IMR-90 (cell line): ENCODE results near the gene CPNE2. TPM values are rescaled to one million over a fixed set of nuclear protein-coding genes. Genes with fewer than 3 reads are reported as not detected.

Experiments used
- ATAC-seq: fragments of 200-7000 bp; cut with Tn5 transposase; 2 replicates; pipeline ENCODE4 v1.9.1; 2020; ENCODE audit warnings: low read depth, mild to moderate bottlenecking, moderate library complexity
- BruUV-seq: library from RNA; stranded (reverse); fragments of 400-500 nt; replicated peaks from 2 replicates; lab custom pipeline; 2021; lab: Mats Ljungman, UMichigan
- CTCF ChIA-PET: fragments of 300-600 bp; formaldehyde crosslinking; extraction: SDS; loops from one replicate; lab custom pipeline; 2021; ENCODE audit warnings: antibody characterized with exemption; lab: Yijun Ruan, JAX
- POLR2A ChIA-PET: fragments of 300-600 bp; sonication (Branson Sonifier 250); formaldehyde crosslinking; loops from one replicate; lab custom pipeline; 2022; ENCODE audit warnings: antibody characterized with exemption; ENCODE audit not compliant: unreplicated experiment; lab: Charles Lee
- DNase-seq: peaks from one replicate; pipeline ENCODE4 v3.0.0; 2013
- H2AFZ ChIP-seq: replicated peaks from 2 replicates; pipeline ENCODE3; 2013; ENCODE audit warnings: low read length, mild to moderate bottlenecking; ENCODE audit not compliant: poor library complexity
- H2AK5ac ChIP-seq: 2 replicates; pipeline ENCODE4 v1.6.1; 2013; ENCODE audit warnings: low read depth, low read length, inconsistent platforms
- H2AK9ac ChIP-seq: replicated peaks from 2 replicates; pipeline ENCODE3; 2013; ENCODE audit warnings: mild to moderate bottlenecking, low read depth, low read length, moderate library complexity; ENCODE audit not compliant: poor library complexity
- H2BK120ac ChIP-seq: 2 replicates; pipeline ENCODE4 v1.6.1; 2013; ENCODE audit warnings: low read depth, low read length, inconsistent platforms
- H2BK15ac ChIP-seq: 3 replicates; pipeline ENCODE4 v1.6.1; 2013; ENCODE audit warnings: low read depth, low read length, inconsistent platforms
- H2BK20ac ChIP-seq: 2 replicates; pipeline ENCODE4 v1.6.1; 2013; ENCODE audit warnings: low read depth, mild to moderate bottlenecking, inconsistent platforms, low read length, moderate library complexity
- H2BK5ac ChIP-seq: 2 replicates; pipeline ENCODE4 v1.6.1; 2013; ENCODE audit warnings: mild to moderate bottlenecking, low read depth, low read length, inconsistent platforms; ENCODE audit not compliant: poor library complexity, severe bottlenecking
- H3K14ac ChIP-seq: replicated peaks from 2 replicates; pipeline ENCODE4 v1.6.1; 2013; ENCODE audit warnings: low read depth, low read length, inconsistent platforms
- H3K18ac ChIP-seq: 2 replicates; pipeline ENCODE4 v1.6.1; 2013; ENCODE audit warnings: low read depth, low read length, control low read depth
- H3K23ac ChIP-seq: 2 replicates; pipeline ENCODE4 v1.6.1; 2013; ENCODE audit warnings: low read depth, low read length, inconsistent platforms
- H3K27ac ChIP-seq: 2 replicates; pipeline ENCODE4 v1.5.1; 2013; ENCODE audit warnings: mild to moderate bottlenecking, control low read depth, low read length; ENCODE audit not compliant: insufficient read depth
- H3K27me3 ChIP-seq: 2 replicates; pipeline ENCODE4 v1.6.1; 2013; ENCODE audit warnings: low read length; ENCODE audit not compliant: control insufficient read depth, insufficient read depth
- H3K36me3 ChIP-seq: 2 replicates; pipeline ENCODE4 v1.6.1; 2013; ENCODE audit warnings: low read length, mixed read lengths; ENCODE audit not compliant: control insufficient read depth, insufficient read depth
- H3K4ac ChIP-seq: 2 replicates; pipeline ENCODE4 v1.6.1; 2013; ENCODE audit warnings: low read depth, low read length, inconsistent platforms
- H3K4me1 ChIP-seq: 2 replicates; pipeline ENCODE4 v1.6.1; 2013; ENCODE audit warnings: low read length, mixed read lengths; ENCODE audit not compliant: control insufficient read depth, insufficient read depth
- H3K4me2 ChIP-seq: 2 replicates; pipeline ENCODE4 v1.6.1; 2013; ENCODE audit warnings: low read depth, mild to moderate bottlenecking, control low read depth, low read length, moderate library complexity
- H3K4me3 ChIP-seq: 2 replicates; pipeline ENCODE4 v1.5.1; 2013; ENCODE audit warnings: low read depth, mild to moderate bottlenecking, control low read depth, low read length, moderate library complexity; ENCODE audit not compliant: insufficient read depth
- H3K56ac ChIP-seq: 2 replicates; pipeline ENCODE4 v1.6.1; 2013; ENCODE audit warnings: low read length, inconsistent platforms; ENCODE audit not compliant: insufficient read depth; ENCODE audit errors: extremely low read depth
- H3K79me1 ChIP-seq, 2 experiments: 2 replicates each; pipeline ENCODE4 v1.6.1; 2013; ENCODE audit warnings: low read length in 2 of 2, inconsistent platforms in 1 of 2, low read depth in 1 of 2
- H3K9ac ChIP-seq: 2 replicates; pipeline ENCODE4 v1.6.1; 2013; ENCODE audit warnings: low read depth, low read length, control low read depth
- H3K9me1 ChIP-seq: 2 replicates; pipeline ENCODE4 v1.6.1; 2013; ENCODE audit warnings: low read length, inconsistent platforms; ENCODE audit not compliant: insufficient read depth
- H3K9me3 ChIP-seq: 2 replicates; pipeline ENCODE4 v1.6.1; 2013; ENCODE audit warnings: low read length; ENCODE audit not compliant: control insufficient read depth, insufficient read depth
- H4K20me1 ChIP-seq: 2 replicates; pipeline ENCODE4 v1.6.1; 2013; ENCODE audit warnings: low read length, inconsistent platforms; ENCODE audit not compliant: insufficient read depth
- H4K5ac ChIP-seq: 2 replicates; pipeline ENCODE4 v1.6.1; 2013; ENCODE audit warnings: mild to moderate bottlenecking, low read depth, low read length, control low read depth
- H4K8ac ChIP-seq, 2 experiments: 2 replicates each; pipeline ENCODE4 v1.6.1; 2013; ENCODE audit warnings: low read depth in 2 of 2, low read length in 2 of 2, control low read depth in 1 of 2, inconsistent platforms in 1 of 2
- H4K91ac ChIP-seq: 2 replicates; pipeline ENCODE4 v1.6.1; 2013; ENCODE audit warnings: low read depth, low read length, inconsistent platforms; ENCODE audit not compliant: insufficient read depth
- BHLHE40 ChIP-seq: fragments of 150-350 bp; IDR thresholded peaks from 2 replicates; pipeline ENCODE4 v1.6.1; 2016; ENCODE audit warnings: mild to moderate bottlenecking, low read depth, low read length
- CEBPB ChIP-seq: IDR thresholded peaks from 2 replicates; pipeline ENCODE4 v1.6.1; 2012; ENCODE audit warnings: low read depth, low read length, improper control_type of control experiment
- CHD1 ChIP-seq: IDR thresholded peaks from 2 replicates; pipeline ENCODE4 v1.6.1; 2012; ENCODE audit warnings: low read depth, low read length, improper control_type of control experiment
- FOS ChIP-seq: fragments of 150-350 bp; IDR thresholded peaks from 2 replicates; pipeline ENCODE4 v1.6.1; 2016; ENCODE audit warnings: low read depth, low read length
- MAFK ChIP-seq: IDR thresholded peaks from 2 replicates; pipeline ENCODE4 v1.6.1; 2012; ENCODE audit warnings: low read depth, low read length, improper control_type of control experiment
- MAZ ChIP-seq: IDR thresholded peaks from 2 replicates; pipeline ENCODE4 v1.6.1; 2012; ENCODE audit warnings: low read depth, mild to moderate bottlenecking, low read length, improper control_type of control experiment, moderate library complexity, borderline replicate concordance
- MXI1 ChIP-seq: IDR thresholded peaks from 2 replicates; pipeline ENCODE4 v1.6.1; 2012; ENCODE audit warnings: low read depth, mild to moderate bottlenecking, low read length, moderate library complexity, borderline replicate concordance
- NFE2L2 ChIP-seq: fragments of 150-350 bp; IDR thresholded peaks from 2 replicates; pipeline ENCODE4 v1.6.1; 2016; ENCODE audit warnings: low read depth, mild to moderate bottlenecking, low read length
- POLR2A ChIP-seq: IDR thresholded peaks from 2 replicates; pipeline ENCODE4 v1.6.1; 2012; ENCODE audit warnings: mild to moderate bottlenecking, low read depth, low read length
- RAD21 ChIP-seq: IDR thresholded peaks from 2 replicates; pipeline ENCODE4 v1.6.1; 2012; ENCODE audit warnings: low read length, improper control_type of control experiment
- RCOR1 ChIP-seq: IDR thresholded peaks from 2 replicates; pipeline ENCODE4 v1.6.1; 2012; ENCODE audit warnings: mild to moderate bottlenecking, low read length, improper control_type of control experiment; ENCODE audit not compliant: insufficient replicate concordance
- RFX5 ChIP-seq: IDR thresholded peaks from 2 replicates; pipeline ENCODE4 v1.8.0; 2012; ENCODE audit warnings: low read depth, mild to moderate bottlenecking, low read length, moderate library complexity
- SMC3 ChIP-seq: fragments of 150-350 bp; IDR thresholded peaks from 2 replicates; pipeline ENCODE4 v1.6.1; 2016; ENCODE audit warnings: low read depth, mild to moderate bottlenecking, antibody characterized with exemption, low read length, moderate library complexity
- WGBS, 2 experiments: methylation state at CpG; one replicate each; pipeline versions ENCODE4 v1.1.5 to v1.1.7; 2013; ENCODE audit warnings: missing lambda C conversion rate in 2 of 2; ENCODE audit not compliant: insufficient read length in 1 of 2; ENCODE audit errors: extremely low coverage in 2 of 2; 5-methylcytosine and 5-hydroxymethylcytosine counted together
- dilution Hi-C: fragments of 300-500 bp; cut with HindIII; formaldehyde crosslinking; loops from one replicate; pipeline ENCODE4 v1.14.3; 2018; ENCODE audit warnings: low sequenced_read_pairs; ENCODE audit not compliant: unreplicated experiment
- in situ Hi-C: fragments of 300-500 bp; cut with MboI; formaldehyde crosslinking; loops from 3 replicates; pipeline ENCODE4 v1.14.3; 2019; ENCODE audit warnings: low sequenced_read_pairs, inconsistent platforms, mixed read lengths
- intact Hi-C: fragments of 100-400 bp; cut with micrococcal nuclease; formaldehyde crosslinking; loops from 2 replicates; pipeline ENCODE4 v1.10.0; 2022
- polyA plus RNA-seq, 3 experiments: library from polyadenylated mRNA; depleted of rRNA; stranded (reverse); fragments of >200 nt; gene quantifications; 2 replicates each; pipeline ENCODE4 v1.2.3, GENCODE V29; 2012; ENCODE audit warnings: low replicate concordance in 1 of 3
- total RNA-seq: library from RNA; depleted of rRNA; stranded (reverse); fragments of >200 nt; gene quantifications from 2 replicates; pipeline ENCODE4 v1.2.3, GENCODE V29; 2012
- TF ChIP-seq, protein P1 (sequence below): fragments of 150-350 bp; IDR thresholded peaks from 2 replicates; pipeline ENCODE4 v1.6.1; 2016; ENCODE audit warnings: low read depth, mild to moderate bottlenecking, low read length, moderate library complexity, borderline replicate concordance
- TF ChIP-seq, protein P2 (sequence below): conservative IDR thresholded peaks from 2 replicates; pipeline ENCODE4 v1.5.1; 2012; ENCODE audit warnings: mild to moderate bottlenecking, low read depth, low read length, improper control_type of control experiment
- TF ChIP-seq, protein P3 (sequence below): fragments of 150-350 bp; IDR thresholded peaks from 2 replicates; pipeline ENCODE4 v1.6.1; 2017; ENCODE audit warnings: mild to moderate bottlenecking, antibody characterized with exemption, low read length, low read depth

The CPNE2 gene
- total and polyA plus RNA-seq, 2 of the 4 experiments (the other 2 are of a cell fraction) = 15.4 to 48.0 TPM

DNA sequence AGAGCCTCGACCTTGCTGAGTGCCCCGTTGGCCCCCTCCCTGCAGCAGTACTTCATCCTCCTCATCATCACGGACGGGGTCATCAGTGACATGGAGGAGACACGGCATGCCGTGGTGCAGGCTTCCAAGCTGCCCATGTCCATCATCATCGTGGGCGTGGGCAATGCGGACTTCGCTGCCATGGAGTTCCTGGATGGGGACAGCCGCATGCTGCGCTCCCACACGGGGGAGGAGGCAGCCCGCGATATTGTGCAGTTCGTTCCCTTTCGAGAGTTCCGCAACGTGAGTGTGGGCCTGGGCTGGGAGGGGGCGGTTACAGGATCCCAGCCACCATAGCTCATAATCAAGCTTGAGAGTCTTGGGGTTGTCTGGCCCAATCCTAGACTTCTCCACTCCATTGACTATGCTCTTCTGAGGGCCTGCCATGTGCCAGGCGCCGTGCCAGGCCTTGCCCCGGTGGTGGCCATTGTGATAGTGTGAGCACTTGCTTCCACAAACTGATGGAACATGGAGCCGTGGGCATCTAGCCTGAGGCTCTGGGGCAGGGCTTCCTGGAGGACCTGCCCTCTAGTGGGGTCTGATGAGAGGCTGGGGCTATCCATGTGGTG lies 53.8 kb downstream of the CPNE2 start:
- no peak overlapping the region for H3K18ac ChIP-seq
- TF ChIP-seq, protein P1, sequence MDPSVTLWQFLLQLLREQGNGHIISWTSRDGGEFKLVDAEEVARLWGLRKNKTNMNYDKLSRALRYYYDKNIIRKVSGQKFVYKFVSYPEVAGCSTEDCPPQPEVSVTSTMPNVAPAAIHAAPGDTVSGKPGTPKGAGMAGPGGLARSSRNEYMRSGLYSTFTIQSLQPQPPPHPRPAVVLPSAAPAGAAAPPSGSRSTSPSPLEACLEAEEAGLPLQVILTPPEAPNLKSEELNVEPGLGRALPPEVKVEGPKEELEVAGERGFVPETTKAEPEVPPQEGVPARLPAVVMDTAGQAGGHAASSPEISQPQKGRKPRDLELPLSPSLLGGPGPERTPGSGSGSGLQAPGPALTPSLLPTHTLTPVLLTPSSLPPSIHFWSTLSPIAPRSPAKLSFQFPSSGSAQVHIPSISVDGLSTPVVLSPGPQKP = no peak
- no peak for TF ChIP-seq SMC3
- TF ChIP-seq MAFK = no peak
- TF ChIP-seq RFX5 = no peak
- no peak for TF ChIP-seq BHLHE40
- TF ChIP-seq RAD21 = no peak
- no peak for TF ChIP-seq POLR2A
- TF ChIP-seq CHD1 = no peak
- TF ChIP-seq RCOR1 = no peak
- TF ChIP-seq CEBPB = no peak
- TF ChIP-seq, protein P2, sequence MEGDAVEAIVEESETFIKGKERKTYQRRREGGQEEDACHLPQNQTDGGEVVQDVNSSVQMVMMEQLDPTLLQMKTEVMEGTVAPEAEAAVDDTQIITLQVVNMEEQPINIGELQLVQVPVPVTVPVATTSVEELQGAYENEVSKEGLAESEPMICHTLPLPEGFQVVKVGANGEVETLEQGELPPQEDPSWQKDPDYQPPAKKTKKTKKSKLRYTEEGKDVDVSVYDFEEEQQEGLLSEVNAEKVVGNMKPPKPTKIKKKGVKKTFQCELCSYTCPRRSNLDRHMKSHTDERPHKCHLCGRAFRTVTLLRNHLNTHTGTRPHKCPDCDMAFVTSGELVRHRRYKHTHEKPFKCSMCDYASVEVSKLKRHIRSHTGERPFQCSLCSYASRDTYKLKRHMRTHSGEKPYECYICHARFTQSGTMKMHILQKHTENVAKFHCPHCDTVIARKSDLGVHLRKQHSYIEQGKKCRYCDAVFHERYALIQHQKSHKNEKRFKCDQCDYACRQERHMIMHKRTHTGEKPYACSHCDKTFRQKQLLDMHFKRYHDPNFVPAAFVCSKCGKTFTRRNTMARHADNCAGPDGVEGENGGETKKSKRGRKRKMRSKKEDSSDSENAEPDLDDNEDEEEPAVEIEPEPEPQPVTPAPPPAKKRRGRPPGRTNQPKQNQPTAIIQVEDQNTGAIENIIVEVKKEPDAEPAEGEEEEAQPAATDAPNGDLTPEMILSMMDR = no peak
- TF ChIP-seq MXI1 = no peak
- TF ChIP-seq FOS = no peak
- no peak for TF ChIP-seq NFE2L2
- no peak for TF ChIP-seq MAZ
- TF ChIP-seq, protein P3, sequence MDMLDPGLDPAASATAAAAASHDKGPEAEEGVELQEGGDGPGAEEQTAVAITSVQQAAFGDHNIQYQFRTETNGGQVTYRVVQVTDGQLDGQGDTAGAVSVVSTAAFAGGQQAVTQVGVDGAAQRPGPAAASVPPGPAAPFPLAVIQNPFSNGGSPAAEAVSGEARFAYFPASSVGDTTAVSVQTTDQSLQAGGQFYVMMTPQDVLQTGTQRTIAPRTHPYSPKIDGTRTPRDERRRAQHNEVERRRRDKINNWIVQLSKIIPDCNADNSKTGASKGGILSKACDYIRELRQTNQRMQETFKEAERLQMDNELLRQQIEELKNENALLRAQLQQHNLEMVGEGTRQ = no peak
- no peaks in the 10 kb centered on the region; the same call in 1 of the 2 replicates for H4K20me1 ChIP-seq
- BruUV-seq = no TSS peak
- in situ Hi-C loops (no loop called here), intact Hi-C loops (no loop called here), dilution Hi-C loops (no loop called here)
- H2BK20ac ChIP-seq = no peak overlapping the region
- no peak overlapping the region for H3K56ac ChIP-seq
- H4K91ac ChIP-seq = no peak overlapping the region
- no peaks in the 10 kb centered on the region for H3K79me1 ChIP-seq
- H3K4ac ChIP-seq = no peak overlapping the region
- WGBS, 2 experiments = no CpG with 5 or more reads among the region's 24 CpGs
- ATAC-seq (no peak), DNase-seq (no peak)
- H4K8ac ChIP-seq = no peak overlapping the region
- no peak overlapping the region for H2BK120ac ChIP-seq
- peak overlapping the region; percentile 33 for H2AK9ac ChIP-seq
- no peak overlapping the region for H3K4me3 ChIP-seq
- no peak overlapping the region for H3K14ac ChIP-seq
- no peak overlapping the region for H3K4me2 ChIP-seq
- no peak overlapping the region for H2AK5ac ChIP-seq
- H3K27me3 ChIP-seq = no peaks in the 10 kb centered on the region
- CTCF ChIA-PET = no interaction called here
- no peak overlapping the region for H4K5ac ChIP-seq
- H3K23ac ChIP-seq = no peak overlapping the region
- peak overlapping the region; percentile 23 for H2AFZ ChIP-seq
- no peak overlapping the region for H3K9ac ChIP-seq
- peaks cover 26% of the 10 kb centered on the region for H3K9me1 ChIP-seq
- H2BK5ac ChIP-seq = no peak overlapping the region
- no peak overlapping the region for H2BK15ac ChIP-seq
- POLR2A ChIA-PET = no interaction called here
- peaks cover 6% of the 10 kb centered on the region; the same call in 1 of the 2 replicates for H3K4me1 ChIP-seq
- no peak overlapping the region for H3K27ac ChIP-seq
- H3K9me3 ChIP-seq = no peaks in the 10 kb centered on the region
- H3K36me3 ChIP-seq = no peaks in the 10 kb centered on the region; the same call in 1 of the 2 replicates
